ENCODE measurements around the gene HCK. TPM values are rescaled to one million over a fixed set of nuclear protein-coding genes. Genes with fewer than 3 reads are reported as not detected.

HCK gene
- total RNA-seq, 4 donors from 2014 or later = 1.4 to 4.7 (median 4.2) TPM

DNA sequence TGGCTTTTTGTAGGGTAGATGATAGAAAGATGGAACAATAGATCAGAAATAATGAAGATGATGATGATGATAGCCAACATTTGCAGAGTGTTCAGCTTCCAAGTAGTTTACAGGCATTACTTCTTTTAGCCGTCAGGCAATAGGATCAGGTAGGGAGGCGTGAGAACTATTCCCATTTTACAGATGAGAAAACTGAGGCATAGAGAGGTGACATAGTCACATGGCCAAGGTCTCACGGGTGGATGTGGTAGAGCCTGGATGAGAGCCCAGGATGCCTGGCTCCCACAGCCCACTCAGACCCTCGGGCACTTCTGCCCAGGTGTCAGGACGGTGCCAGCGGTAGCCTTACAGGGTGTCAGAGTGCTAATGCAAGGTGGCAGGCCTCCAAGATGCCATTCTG, 31.4 kb downstream of the HCK start:
- Histone ChIP-seq H3K36me3 (no peaks in the 10 kb centered on the region), H3K4me3 (no peak overlapping the region), H3K9me3 (no peaks in the 10 kb centered on the region), H3K4me1 (no peaks in the 10 kb centered on the region), H3K27me3 (no peaks in the 10 kb centered on the region), H3K27ac (no peak overlapping the region)
- TF ChIP-seq POLR2A (IDR thresholded peaks at IDR 0.05) (no peak), CTCF (IDR thresholded peaks at IDR 0.05 in 4 of 5, conservative IDR thresholded peaks at IDR 0.05 in 1 of 5) (no peak)
- intact Hi-C loops (cut with DNase I; ENCODE audit: low total_unique reads) (no loop called here), in situ Hi-C loops (cut with MboI; ENCODE audit: low sequenced_read_pairs in 4 of 4) (no loop called here)
- DNase-seq (no peak), ATAC-seq (no peak)

- no peak for DNase-seq
- Histone ChIP-seq H3K9me3 (no peaks in the 10 kb centered on the region), H3K4me3 (no peak overlapping the region), H3K36me3 (no peaks in the 10 kb centered on the region), H3K27me3 (no peaks in the 10 kb centered on the region), H3K27ac (no peak overlapping the region), H3K4me1 (no peaks in the 10 kb centered on the region)
- in situ Hi-C loops (cut with MboI; ENCODE audit: low sequenced_read_pairs in 4 of 4) (no loop called here), intact Hi-C loops (cut with DNase I; ENCODE audit: low total_unique reads) (no loop called here)
- no peak for TF ChIP-seq POLR2A (IDR thresholded peaks at IDR 0.05)
- TF ChIP-seq CTCF (IDR thresholded peaks at IDR 0.05 in 4 of 5, conservative IDR thresholded peaks at IDR 0.05 in 1 of 5) = no peak
- ATAC-seq = no peak
These were observed 35.0 kb downstream of the HCK start for GRCh38 chr20:32087070-32087469.

GRCh38 chr20:32088759-32089158, 36.7 kb downstream of the HCK start:
- Histone ChIP-seq H3K4me3 (no peak overlapping the region), H3K4me1 (no peaks in the 10 kb centered on the region), H3K27me3 (no peaks in the 10 kb centered on the region), H3K36me3 (no peaks in the 10 kb centered on the region), H3K27ac (no peak overlapping the region), H3K9me3 (no peaks in the 10 kb centered on the region)
- in situ Hi-C loops (cut with MboI; ENCODE audit: low sequenced_read_pairs in 4 of 4) (no loop called here), intact Hi-C loops (cut with DNase I; ENCODE audit: low total_unique reads) (no loop called here)
- DNase-seq = no peak
- no peak for ATAC-seq
- TF ChIP-seq CTCF (IDR thresholded peaks at IDR 0.05 in 4 of 5, conservative IDR thresholded peaks at IDR 0.05 in 1 of 5) = no peak
- no peak for TF ChIP-seq POLR2A (IDR thresholded peaks at IDR 0.05)

DNA sequence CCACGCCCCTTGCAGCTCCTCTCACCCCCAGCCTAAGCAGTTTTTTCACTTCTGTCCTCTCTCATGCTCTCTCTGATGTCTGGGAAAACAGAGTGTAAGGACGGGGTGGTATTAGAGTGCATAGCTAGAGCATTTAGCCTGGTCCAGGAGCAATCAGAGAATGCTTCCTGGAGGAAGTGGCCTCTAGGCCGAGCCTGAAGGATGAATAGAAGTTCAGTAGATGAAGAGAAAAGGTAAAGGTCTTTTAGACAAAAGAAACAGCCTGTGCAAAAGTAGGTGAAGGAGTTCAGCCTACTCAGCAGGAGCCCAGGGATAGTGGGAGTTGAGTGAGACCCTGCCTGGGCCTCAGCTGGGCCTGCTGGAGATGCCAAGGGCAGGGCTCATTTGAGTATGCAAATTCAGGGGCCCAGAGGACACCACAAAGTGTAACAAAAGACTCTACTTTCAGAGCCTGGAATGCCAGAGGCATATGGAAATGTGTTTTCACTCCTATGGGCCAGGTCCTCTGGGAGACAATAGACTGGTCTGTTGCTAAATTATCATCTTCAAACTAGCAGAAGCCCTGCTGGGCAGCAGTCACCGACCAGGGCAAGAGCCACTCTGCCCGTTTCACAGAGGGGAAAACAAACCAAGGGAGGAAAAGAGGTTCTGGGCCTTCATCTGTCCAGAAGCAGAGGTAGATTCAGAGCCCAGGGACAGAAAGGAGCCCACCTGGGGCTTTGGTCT, 37.8 kb downstream of the HCK start:
- intact Hi-C loops (cut with DNase I; ENCODE audit: low total_unique reads) (loop anchor here (5.0 kb wide), 1 partner anchor 57 kb away; no protein-coding TSS in a partner anchor), in situ Hi-C loops (cut with MboI; ENCODE audit: low sequenced_read_pairs in 4 of 4) (no loop called here)
- TF ChIP-seq CTCF (IDR thresholded peaks at IDR 0.05 in 4 of 5, conservative IDR thresholded peaks at IDR 0.05 in 1 of 5) = no peak
- no peak for TF ChIP-seq POLR2A (IDR thresholded peaks at IDR 0.05)

More for the DNA sequence above, 37.8 kb downstream of the HCK start:
- no peak for DNase-seq
- Histone ChIP-seq H3K36me3 (no peaks in the 10 kb centered on the region), H3K4me1 (no peaks in the 10 kb centered on the region), H3K27ac (no peak overlapping the region), H3K4me3 (no peak overlapping the region), H3K27me3 (no peaks in the 10 kb centered on the region), H3K9me3 (no peaks in the 10 kb centered on the region)
- ATAC-seq = no peak
